SK-N-SH (cell line): ENCODE data around the gene IFT20. TPM values are rescaled to one million over a fixed set of nuclear protein-coding genes. Genes with fewer than 3 reads are reported as not detected.

Experiments used
- CTCF ChIA-PET: fragments of 300-600, 350-600 bp; formaldehyde crosslinking; extraction: SDS; loops from one replicate; lab custom pipeline; 2021; lab: Yijun Ruan, JAX
- POLR2A ChIA-PET: fragments of 350-600 bp; sonication (Branson Sonifier 250); formaldehyde crosslinking; extraction: SDS; loops from one replicate; lab custom pipeline; 2020; ENCODE audit warnings: antibody characterized with exemption, inconsistent platforms; lab: Yijun Ruan, JAX
- DNase-seq: peaks from one replicate; pipeline ENCODE4 v3.0.0; 2012
- H2AFZ ChIP-seq: fragments of 200-600 bp; sonication (generic); 2 replicates; pipeline ENCODE4 v1.8.1; 2016; ENCODE audit warnings: antibody characterized with exemption, mild to moderate bottlenecking, low read depth
- H3F3A ChIP-seq: fragments of 200-600 bp; sonication (generic); replicated peaks from 2 replicates; pipeline ENCODE3; 2016; ENCODE audit warnings: antibody characterized with exemption, mild to moderate bottlenecking; ENCODE audit not compliant: insufficient read depth
- H3K27ac ChIP-seq, 2 experiments: fragments of 200-500 bp in 1 of 2; fragments of 200-600 bp in 1 of 2; sonication (Bioruptor generic) in 1 of 2; sonication (generic), shearing (Covaris generic) in 1 of 2; 2 replicates each; pipeline versions ENCODE4 v1.5.1 to v1.6.1; 2014 to 2016; ENCODE audit warnings: low read depth in 2 of 2, inconsistent platforms in 1 of 2, low read length in 1 of 2, mild to moderate bottlenecking in 1 of 2, mixed read lengths in 1 of 2
- H3K27me3 ChIP-seq: fragments of 200-600 bp; sonication (generic), shearing (Covaris generic); 2 replicates; pipeline ENCODE4 v1.6.1; 2016; ENCODE audit warnings: mixed run types; ENCODE audit not compliant: insufficient read depth
- H3K36me3 ChIP-seq, 2 experiments: fragments of 200-500 bp in 1 of 2; fragments of 200-600 bp in 1 of 2; sonication (Bioruptor generic) in 1 of 2; sonication (generic) in 1 of 2; replicated peaks in 1 of 2; 2 replicates each; pipeline versions ENCODE3 to v1.5.1; 2014 to 2016; ENCODE audit warnings: low read length in 1 of 2, mild to moderate bottlenecking in 1 of 2; ENCODE audit not compliant: insufficient read depth in 2 of 2, control insufficient read depth in 1 of 2
- H3K4me1 ChIP-seq, 2 experiments: fragments of 200-500 bp in 1 of 2; fragments of 200-600 bp in 1 of 2; sonication (Bioruptor generic) in 1 of 2; sonication (generic), shearing (Covaris generic) in 1 of 2; 2 replicates each; pipeline versions ENCODE4 v1.5.1 to v1.6.1; 2014 to 2016; ENCODE audit warnings: low read depth in 1 of 2, low read length in 1 of 2, mixed run types in 1 of 2; ENCODE audit not compliant: insufficient read depth in 2 of 2, control insufficient read depth in 1 of 2
- H3K4me2 ChIP-seq: fragments of 200-600 bp; sonication (generic), shearing (Covaris generic); 2 replicates; pipeline ENCODE4 v1.6.1; 2017; ENCODE audit warnings: mixed run types
- H3K4me3 ChIP-seq, 2 experiments: fragments of 200-500 bp in 1 of 2; fragments of 200-600 bp in 1 of 2; sonication (Bioruptor generic) in 1 of 2; sonication (generic), shearing (Covaris generic) in 1 of 2; 2 replicates each; pipeline versions ENCODE4 v1.5.1 to v1.8.1; 2014 to 2016; ENCODE audit warnings: low read depth in 2 of 2, inconsistent platforms in 1 of 2, low read length in 1 of 2, mild to moderate bottlenecking in 1 of 2, mixed read lengths in 1 of 2, moderate library complexity in 1 of 2
- H3K79me2 ChIP-seq: fragments of 200-600 bp; sonication (generic); 2 replicates; pipeline ENCODE4 v1.8.1; 2017; ENCODE audit warnings: mild to moderate bottlenecking; ENCODE audit not compliant: insufficient read depth
- H3K9ac ChIP-seq: fragments of 200-600 bp; sonication (generic); 2 replicates; pipeline ENCODE4 v1.6.1; 2017; ENCODE audit warnings: mixed run types
- H3K9me2 ChIP-seq: fragments of 200-600 bp; sonication (generic); 2 replicates; pipeline ENCODE4 v1.6.1; 2017; ENCODE audit warnings: mixed run types
- H3K9me3 ChIP-seq: fragments of 200-600 bp; sonication (generic); 2 replicates; pipeline ENCODE4 v1.6.1; 2017; ENCODE audit warnings: mixed run types, mild to moderate bottlenecking, moderate library complexity
- H4K20me1 ChIP-seq: fragments of 200-600 bp; sonication (generic); 2 replicates; pipeline ENCODE4 v1.6.1; 2017; ENCODE audit warnings: mild to moderate bottlenecking, mixed run types; ENCODE audit not compliant: insufficient read depth
- CHD2 ChIP-seq: fragments of 150-350 bp; IDR thresholded peaks from 2 replicates; pipeline ENCODE4 v1.6.1; 2018; ENCODE audit warnings: low read length; ENCODE audit not compliant: partially characterized antibody
- CTCF ChIP-seq: fragments of 200-600 bp; sonication (generic); IDR thresholded peaks from 2 replicates; pipeline ENCODE4 v1.6.1; 2017; ENCODE audit warnings: antibody characterized with exemption, mild to moderate bottlenecking, moderate library complexity
- ELF1 ChIP-seq: IDR thresholded peaks from 2 replicates; pipeline ENCODE4 v1.4.0; 2012
- JUND ChIP-seq: IDR thresholded peaks from 2 replicates; pipeline ENCODE4 v1.4.0; 2012
- MEF2A ChIP-seq: IDR thresholded peaks from 2 replicates; pipeline ENCODE4 v1.4.0; 2012; ENCODE audit warnings: low read depth, borderline replicate concordance
- NFIC ChIP-seq: IDR thresholded peaks from 2 replicates; pipeline ENCODE4 v1.4.0; 2012; ENCODE audit warnings: borderline replicate concordance
- PBX3 ChIP-seq: IDR thresholded peaks from 2 replicates; pipeline ENCODE4; 2012
- RAD21 ChIP-seq: IDR thresholded peaks from 2 replicates; pipeline ENCODE4 v1.6.1; 2012; ENCODE audit warnings: mild to moderate bottlenecking, low read length
- RXRA ChIP-seq: IDR thresholded peaks from 2 replicates; pipeline ENCODE4 v1.4.0; 2012; ENCODE audit warnings: low read depth, mild to moderate bottlenecking, borderline replicate concordance
- SIN3A ChIP-seq: IDR thresholded peaks from 2 replicates; pipeline ENCODE4 v1.6.1; 2012; ENCODE audit warnings: low read depth, mild to moderate bottlenecking, low read length, moderate library complexity, borderline replicate concordance
- SMC3 ChIP-seq: IDR thresholded peaks from 2 replicates; pipeline ENCODE4 v1.6.1; 2012; ENCODE audit warnings: low read depth, low read length, improper control_type of control experiment
- TAF1 ChIP-seq: IDR thresholded peaks from 2 replicates; pipeline ENCODE4 v1.6.1; 2012; ENCODE audit warnings: low read depth, mild to moderate bottlenecking, low read length, moderate library complexity, borderline replicate concordance
- TCF12 ChIP-seq: IDR thresholded peaks from 2 replicates; pipeline ENCODE4 v1.4.0; 2012
- USF1 ChIP-seq: IDR thresholded peaks from 2 replicates; pipeline ENCODE4 v1.4.0; 2012; ENCODE audit warnings: low read depth, borderline replicate concordance
- YY1 ChIP-seq: IDR thresholded peaks from 2 replicates; pipeline ENCODE4 v1.4.0; 2012; ENCODE audit warnings: low read depth, mild to moderate bottlenecking
- WGBS: methylation state at CpG from one replicate; pipeline ENCODE4 v1.1.6; 2017; ENCODE audit warnings: low lambda C conversion rate; 5-methylcytosine and 5-hydroxymethylcytosine counted together
- polyA plus RNA-seq, 3 experiments: library from polyadenylated mRNA; depleted of rRNA; stranded (reverse); fragments of >200 nt; gene quantifications; 2 replicates each; pipeline ENCODE4 v1.2.3, GENCODE V29; 2012

The IFT20 gene
- polyA plus RNA-seq, 1 of the 3 experiments (the other 2 are of a cell fraction) = 75.6 TPM

- TF ChIP-seq TCF12 = peak; percentile 58
- TF ChIP-seq ELF1 = peak; percentile 14; the same call in 1 of the 2 replicates
- no peak for TF ChIP-seq YY1
- no peak for TF ChIP-seq TAF1
- no peak for TF ChIP-seq RXRA
- TF ChIP-seq JUND = peak; percentile 69; the same call in 1 of the 2 replicates
- peak; percentile 75 for TF ChIP-seq PBX3
- no peak for TF ChIP-seq USF1
- no peak for TF ChIP-seq RAD21
- peak; percentile 93 for TF ChIP-seq NFIC
- TF ChIP-seq MEF2A = no peak
Observed at GRCh38 chr17:28347261-28347891, 12.1 kb upstream of the IFT20 start (continued).

GRCh38 chr17:28346746-28347246, 11.5 kb upstream of the IFT20 start:
- H3K4me3 ChIP-seq = no peak overlapping the region
- peaks cover 62 to 82% of the 10 kb centered on the region in 2 experiments for H3K36me3 ChIP-seq
- no peaks in the 10 kb centered on the region for H3K9me2 ChIP-seq
- no peaks in the 10 kb centered on the region for H3K27me3 ChIP-seq
- TF ChIP-seq SIN3A (no peak), SMC3 (peak; percentile 1; the same call in 1 of the 2 replicates), CTCF (peak; percentile 39), CHD2 (no peak), RAD21 (peak; percentile 23; the same call in 1 of the 2 replicates), JUND (0 out of 2 replicates have a peak, but pooled peaks have one; percentile 15)
- CTCF ChIA-PET = interaction anchor here (0.8 to 2.0 kb wide), 4 partner anchors 11 to 118 kb away, joined by 3 to 8 read pairs (median 4); partner anchors contain the start of genes IFT20, POLDIP2 and TNFAIP1
- H3K4me2 ChIP-seq = peak overlapping the region; percentile 53
- no peaks in the 10 kb centered on the region for H4K20me1 ChIP-seq
- POLR2A ChIA-PET = interaction anchor here (0.9 to 2.9 kb wide), 4 partner anchors 8 to 11 kb away, joined by 3 to 15 read pairs (median 9); partner anchors contain the start of genes IFT20, POLDIP2 and TNFAIP1
- H3K9ac ChIP-seq = peak overlapping the region; percentile 5; the same call in 1 of the 2 replicates
- 74% methylated on average over 7 of the region's 7 CpGs for WGBS
- peak overlapping the region; percentile 80 to 83 for H3K27ac ChIP-seq
- H3K79me2 ChIP-seq = peaks cover 7% of the 10 kb centered on the region; the same call in 1 of the 2 replicates
- H3F3A ChIP-seq = peaks cover 43% of the 10 kb centered on the region
- no peaks in the 10 kb centered on the region for H3K9me3 ChIP-seq
- H3K4me1 ChIP-seq = peaks cover 9 to 23% of the 10 kb centered on the region in 2 experiments
- DNase-seq = peak; percentile 39
- H2AFZ ChIP-seq = no peak overlapping the region
